ENCODE measurements around the gene FGF22. TPM values are rescaled to one million over a fixed set of nuclear protein-coding genes. Genes with fewer than 3 reads are reported as not detected.

FGF22 gene
- 0.69 TPM for total RNA-seq

DNA sequence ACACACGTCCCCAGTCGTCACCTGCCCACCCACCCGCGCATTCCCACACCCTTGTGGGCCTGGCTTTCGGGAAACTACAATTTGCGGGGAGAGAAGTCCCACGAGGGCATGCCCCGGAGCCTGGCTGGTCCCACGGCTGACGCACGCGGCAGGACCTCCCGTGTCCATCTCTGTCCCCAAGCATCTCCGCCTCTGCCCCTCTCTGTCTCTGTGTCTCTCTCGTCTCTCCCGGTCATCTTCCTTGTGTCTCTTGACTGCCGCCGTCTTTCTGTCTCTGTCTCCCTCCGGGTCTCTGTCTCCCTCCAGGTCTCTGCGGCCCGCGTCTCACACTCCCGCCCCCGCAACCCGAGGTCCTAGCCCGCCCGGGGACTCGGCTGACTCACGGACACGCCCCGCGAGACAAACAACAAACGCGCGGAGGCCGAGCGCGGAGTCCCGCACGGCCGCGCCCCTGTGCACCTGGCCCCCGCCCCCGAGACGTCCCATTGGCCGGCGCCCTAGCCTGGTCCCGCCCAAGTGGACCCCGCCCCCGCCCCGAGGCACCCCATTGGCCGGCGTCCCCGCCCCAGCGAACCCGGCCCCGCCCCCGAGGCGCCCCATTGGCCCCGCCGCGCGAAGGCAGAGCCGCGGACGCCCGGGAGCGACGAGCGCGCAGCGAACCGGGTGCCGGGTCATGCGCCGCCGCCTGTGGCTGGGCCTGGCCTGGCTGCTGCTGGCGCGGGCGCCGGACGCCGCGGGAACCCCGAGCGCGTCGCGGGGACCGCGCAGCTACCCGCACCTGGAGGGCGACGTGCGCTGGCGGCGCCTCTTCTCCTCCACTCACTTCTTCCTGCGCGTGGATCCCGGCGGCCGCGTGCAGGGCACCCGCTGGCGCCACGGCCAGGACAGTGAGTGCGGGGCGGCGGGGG is at the start of gene FGF22:
TSS of gene FGF22 (plus strand) at position 627 of the 908 bp plus-strand sequence. CDS start at position 674, 47 bp downstream.

DNA sequence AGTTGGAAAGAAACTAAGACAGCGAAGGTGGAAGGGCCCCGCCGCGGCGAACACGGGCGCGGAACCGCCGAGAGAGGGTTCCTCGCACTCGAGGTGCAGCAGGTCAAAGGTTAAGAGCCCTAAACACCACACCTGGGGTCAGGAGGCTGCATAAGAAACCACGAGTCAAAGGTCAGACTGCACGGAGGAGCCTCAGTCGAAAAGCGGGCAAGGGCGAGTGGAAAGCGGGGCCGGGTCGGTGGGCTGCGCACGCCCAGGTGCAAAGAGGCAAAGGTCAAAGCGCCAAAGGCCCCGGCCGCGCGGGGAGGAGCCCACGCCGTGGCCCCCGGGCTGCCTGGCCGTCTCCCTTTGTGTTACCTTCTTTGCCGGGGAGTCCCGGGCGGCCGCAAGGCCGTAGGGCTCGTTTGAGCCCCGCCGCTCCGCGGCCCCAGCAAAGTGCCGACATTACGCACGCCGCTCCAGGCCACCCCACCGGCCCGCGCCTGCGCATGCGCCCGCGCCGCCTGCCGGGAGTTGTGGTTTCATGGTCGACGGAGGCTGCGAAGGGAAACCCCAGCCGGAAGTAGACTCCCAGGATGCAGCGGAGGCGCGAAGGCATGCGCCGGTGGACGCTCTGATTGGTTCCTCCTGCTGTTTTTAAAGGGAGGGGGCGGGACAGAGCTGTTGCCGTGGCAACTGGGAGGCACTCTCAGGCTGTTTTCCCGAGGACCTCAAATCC is 6.5 kb upstream of the FGF22 start, which contains the start of gene POLRMT:
TSS of gene POLRMT (minus strand) at position 470 of the 718 bp plus-strand sequence. CDS start at position 445, 25 bp downstream.

DNA sequence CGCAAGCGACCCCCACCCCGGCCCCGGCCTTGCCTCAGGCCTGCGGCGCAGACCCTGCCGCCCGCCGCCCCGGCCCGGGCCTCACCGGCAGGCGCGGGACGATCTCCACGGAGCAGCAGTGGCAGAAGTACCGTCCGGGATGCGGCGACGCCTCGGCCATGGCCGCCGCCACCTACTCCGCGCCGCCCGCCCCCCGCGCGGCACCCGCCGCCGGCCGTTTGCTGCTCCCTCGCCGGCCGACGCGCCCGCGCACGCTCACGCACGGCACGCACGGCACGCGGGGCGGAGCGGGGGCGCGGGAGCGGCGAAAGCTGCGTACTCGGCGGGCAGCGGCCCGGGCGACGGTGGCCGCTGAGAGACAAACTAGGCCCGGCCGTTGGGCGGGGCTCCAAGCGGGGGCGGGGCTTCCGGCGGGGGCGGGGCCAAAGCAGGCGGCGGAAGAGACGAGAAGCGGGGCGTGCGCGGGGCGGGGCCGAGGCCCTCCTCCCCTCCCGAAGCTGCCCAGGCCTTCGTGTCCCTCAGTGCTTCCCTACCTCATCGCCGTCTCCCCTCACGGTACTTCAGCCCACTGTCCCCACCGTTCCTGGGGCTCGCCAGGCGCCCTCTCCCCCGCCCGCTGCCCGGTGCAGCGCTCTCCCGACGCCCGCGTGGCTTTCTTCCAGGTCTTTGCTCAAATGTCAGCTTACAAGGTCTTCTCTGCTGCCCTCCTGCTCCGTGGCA is 23.4 kb downstream of the FGF22 start, which contains the start of gene RNF126:
TSS of gene RNF126 (minus strand) at position 253 of the 720 bp plus-strand sequence. CDS start at position 160, 93 bp downstream.

DNA sequence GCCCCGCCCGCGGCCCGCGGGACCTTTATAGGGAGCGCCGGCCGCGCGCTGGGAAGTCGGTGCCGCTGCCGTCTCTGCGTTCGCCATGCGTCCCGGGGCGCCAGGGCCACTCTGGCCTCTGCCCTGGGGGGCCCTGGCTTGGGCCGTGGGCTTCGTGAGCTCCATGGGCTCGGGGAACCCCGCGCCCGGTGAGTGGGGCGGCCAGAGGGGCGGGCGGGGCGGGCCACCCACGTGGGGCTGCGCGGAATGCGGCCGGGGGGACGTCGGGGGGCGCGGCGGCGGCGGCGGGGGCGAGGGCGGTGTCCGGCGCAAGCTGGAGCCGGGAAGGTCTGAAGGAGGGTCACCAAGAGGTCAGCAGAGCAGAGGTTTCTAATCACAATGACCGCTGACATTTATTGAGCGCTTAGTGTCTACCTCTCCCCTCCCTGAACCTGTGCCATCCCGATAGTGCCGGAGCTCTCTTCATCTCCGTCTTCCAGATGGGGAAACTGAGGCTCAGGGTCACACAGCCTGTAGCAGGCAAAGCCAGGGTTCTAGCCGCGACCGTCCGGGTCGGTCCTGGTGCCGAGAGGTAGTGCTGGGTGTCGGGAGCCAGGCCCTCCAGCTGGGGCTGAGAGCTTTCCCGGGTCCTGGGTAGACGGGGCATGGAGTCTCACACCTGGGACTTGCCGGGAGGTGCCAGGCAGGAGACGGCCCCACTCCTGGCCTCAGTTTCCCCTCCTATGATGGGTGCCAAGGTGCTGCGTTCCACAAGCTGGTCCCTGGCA is 36.8 kb downstream of the FGF22 start, which contains the start of gene FSTL3:
TSS of gene FSTL3 (plus strand) at position 54 of the 767 bp plus-strand sequence. CDS start at position 86, 32 bp downstream.

Other genes starting within 250 kb of the FGF22 start
- 28.8 TPM for gene C2CD4C, start 230.7 kb upstream of the FGF22 start, total RNA-seq
- gene SHC2, start 178.8 kb upstream of the FGF22 start, total RNA-seq: 21.0 TPM
- gene MADCAM1, start 143.4 kb upstream of the FGF22 start, total RNA-seq: 2.8 TPM
- gene TPGS1, start 132.4 kb upstream of the FGF22 start, total RNA-seq: 24.7 TPM
- 56.1 TPM for gene CDC34, start 108.1 kb upstream of the FGF22 start, total RNA-seq
- not detected for gene GZMM, start 95.8 kb upstream of the FGF22 start, total RNA-seq
- 151 TPM for gene BSG, start 67.3 kb upstream of the FGF22 start, total RNA-seq
- gene HCN2, start 50.0 kb upstream of the FGF22 start, total RNA-seq: 27.9 TPM
- 19.4 TPM for gene POLRMT, start 6.3 kb upstream of the FGF22 start, total RNA-seq
- 20.3 TPM for gene RNF126, start 23.3 kb downstream of the FGF22 start, total RNA-seq
- 7.2 TPM for gene FSTL3, start 36.5 kb downstream of the FGF22 start, total RNA-seq
- not detected for gene PRSS57, start 55.6 kb downstream of the FGF22 start, total RNA-seq
- 101 TPM for gene PALM, start 69.1 kb downstream of the FGF22 start, total RNA-seq
- gene MISP, start 111.2 kb downstream of the FGF22 start, total RNA-seq: 0.23 TPM
- 35.5 TPM for gene PTBP1, start 157.6 kb downstream of the FGF22 start, total RNA-seq
- 125 TPM for gene PLPPR3, start 182.1 kb downstream of the FGF22 start, total RNA-seq
- gene AZU1, start 188.0 kb downstream of the FGF22 start, total RNA-seq: 0.46 TPM
- gene PRTN3, start 201.1 kb downstream of the FGF22 start, total RNA-seq: 1.8 TPM
- gene ELANE, start 212.4 kb downstream of the FGF22 start, total RNA-seq: 0.69 TPM
- 1.6 TPM for gene CFD, start 219.8 kb downstream of the FGF22 start, total RNA-seq